GM18508 (cell line): ENCODE results near the gene GNAI1.

Experiments used
- ATAC-seq: cut with Tn5 transposase; IDR thresholded peaks from one replicate; pipeline ENCODE4 v1.9.1; 2021; ENCODE audit warnings: moderate number of reproducible peaks; ENCODE audit not compliant: insufficient read depth, unreplicated experiment

The GNAI1 gene

DNA sequence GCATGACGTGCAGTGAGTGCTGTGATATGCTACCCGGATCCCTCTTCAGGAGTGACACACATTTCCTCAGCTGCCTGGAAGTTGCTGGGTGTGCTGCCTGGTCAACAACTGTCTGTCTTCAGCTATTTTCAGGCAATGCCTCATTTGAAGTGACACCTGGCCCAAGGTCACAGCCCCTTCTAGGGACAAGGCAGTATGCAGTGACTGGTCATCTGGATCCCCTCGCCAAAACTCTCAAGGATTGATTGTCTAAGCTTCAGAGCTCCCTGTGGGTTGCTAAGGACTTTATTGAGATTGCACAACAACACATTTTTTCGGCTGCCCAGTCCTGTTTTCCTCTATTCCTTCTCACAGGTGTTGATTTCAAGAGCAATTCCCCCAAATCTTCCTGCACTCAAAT lies 108.8 kb downstream of the GNAI1 start:
- ATAC-seq = no peak

DNA sequence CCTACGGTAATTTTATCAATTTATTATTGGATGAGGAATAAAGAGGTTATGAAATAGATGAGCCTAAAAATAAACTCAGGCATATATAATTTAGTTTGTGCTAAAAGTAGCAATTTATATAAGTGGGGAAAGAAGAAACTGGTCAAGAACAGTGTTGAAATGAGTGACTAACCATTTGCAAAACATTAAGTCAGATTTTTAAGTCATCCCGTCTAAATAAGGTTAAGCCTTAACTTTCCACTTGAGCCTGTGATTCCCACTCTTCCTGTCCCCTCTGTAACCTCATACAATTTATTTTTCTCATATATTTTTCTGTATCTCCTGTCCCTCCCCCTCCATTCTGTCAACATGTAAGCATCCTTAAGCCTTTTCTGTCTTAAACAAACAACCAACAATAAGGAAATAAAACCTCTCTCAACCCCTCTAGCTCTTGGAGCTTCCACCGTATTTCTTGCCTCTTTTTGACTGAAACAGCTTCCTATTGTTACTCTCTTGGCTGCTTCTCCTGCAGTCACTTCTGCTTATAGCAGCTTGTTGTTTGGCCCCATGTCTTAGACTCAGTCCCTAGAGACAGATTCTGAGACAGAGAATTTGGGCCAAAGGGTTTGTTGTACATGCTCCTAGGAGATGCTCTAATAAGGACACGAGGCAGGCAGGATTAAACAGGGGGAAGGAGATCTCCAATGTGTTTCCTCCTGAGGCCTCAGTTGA lies 109.7 kb downstream of the GNAI1 start:
- no peak for ATAC-seq

DNA sequence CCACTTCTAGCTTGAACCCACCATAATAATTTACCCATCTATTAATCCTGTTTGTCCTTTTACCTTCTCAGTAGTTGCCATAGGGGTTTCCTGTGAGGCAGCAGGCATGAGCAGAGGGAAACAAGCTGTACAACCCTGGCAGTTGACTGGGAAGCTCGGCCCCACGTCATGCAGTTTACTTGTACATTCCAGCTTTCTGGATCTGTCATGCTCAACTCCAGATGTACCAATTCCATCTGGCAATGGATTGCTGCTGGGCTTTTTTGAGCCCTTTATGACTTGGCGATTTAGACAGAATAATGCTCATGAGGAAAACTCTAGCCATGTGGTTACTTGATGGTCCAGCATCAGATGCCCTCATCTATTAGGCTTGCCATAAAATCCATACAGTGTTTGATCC lies 112.5 kb downstream of the GNAI1 start:
- ATAC-seq = no peak

DNA sequence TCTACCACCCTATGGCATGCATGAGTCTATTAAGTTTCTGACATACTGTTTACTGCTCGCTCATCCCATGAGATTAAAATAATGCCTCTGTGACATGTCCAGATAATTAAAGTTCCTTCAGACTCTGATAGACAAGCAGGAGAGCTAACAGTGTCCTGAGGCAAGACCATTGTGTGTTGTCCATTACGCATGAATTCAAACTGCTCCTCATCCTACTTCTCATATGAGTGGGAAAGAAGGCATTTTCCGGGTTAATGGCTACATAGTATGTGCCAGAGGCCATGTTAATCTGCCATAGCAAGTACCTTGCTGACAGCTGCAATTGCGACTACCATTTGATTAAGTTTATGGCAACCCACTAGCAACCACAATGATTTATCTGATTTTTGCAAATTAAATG lies 113.3 kb downstream of the GNAI1 start:
- ATAC-seq = no peak

DNA sequence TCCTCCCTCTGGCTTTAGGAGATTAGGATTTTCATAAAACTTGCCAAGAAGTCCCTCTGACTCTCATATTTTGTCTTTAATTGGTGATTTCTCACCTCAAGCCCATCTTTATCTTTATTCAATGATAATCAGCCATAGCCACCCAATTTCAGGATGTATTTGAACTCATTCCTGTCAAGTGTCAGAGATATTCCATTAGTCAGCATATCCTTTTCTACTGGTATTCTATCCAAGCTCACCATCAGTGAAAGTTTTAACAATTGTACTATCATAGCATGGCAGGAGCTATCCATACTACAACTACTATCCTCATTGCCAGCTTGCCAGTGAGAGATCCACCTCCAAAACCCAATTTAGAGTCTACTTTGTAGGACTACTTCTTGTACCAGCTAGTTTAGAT lies 114.6 kb downstream of the GNAI1 start:
- ATAC-seq = no peak

DNA sequence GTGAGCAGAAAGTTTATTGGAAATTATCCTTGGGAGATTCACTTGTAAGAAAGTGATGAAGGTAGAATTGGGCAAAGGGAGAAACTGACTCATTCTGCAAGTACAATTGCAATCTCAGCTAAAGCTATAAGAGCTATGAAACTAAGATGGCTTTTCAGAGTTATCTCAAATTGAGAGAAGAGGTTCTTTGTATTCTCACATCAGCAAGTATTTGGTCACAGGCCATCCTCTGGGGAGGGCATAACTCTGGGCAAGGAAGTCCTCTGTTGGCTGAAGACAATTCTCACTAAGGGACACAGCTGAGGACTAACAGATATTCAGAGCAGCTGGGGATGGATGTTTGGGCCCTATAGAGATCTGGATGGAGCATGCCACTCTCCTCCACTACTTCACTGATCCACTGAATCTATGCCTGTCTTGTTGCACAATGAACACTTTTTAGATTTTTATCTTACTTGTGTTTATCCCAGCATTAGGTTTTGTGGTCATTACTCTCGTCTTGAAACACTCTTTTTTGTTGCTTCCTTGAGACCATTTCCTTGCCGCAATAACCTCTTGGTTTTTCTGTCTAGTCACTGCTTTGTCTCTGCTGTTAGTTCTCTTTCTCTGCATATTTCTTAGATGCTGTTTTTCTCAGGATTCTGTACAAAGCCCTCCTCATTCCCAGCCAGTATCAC lies 115.1 kb downstream of the GNAI1 start:
- no peak for ATAC-seq

DNA sequence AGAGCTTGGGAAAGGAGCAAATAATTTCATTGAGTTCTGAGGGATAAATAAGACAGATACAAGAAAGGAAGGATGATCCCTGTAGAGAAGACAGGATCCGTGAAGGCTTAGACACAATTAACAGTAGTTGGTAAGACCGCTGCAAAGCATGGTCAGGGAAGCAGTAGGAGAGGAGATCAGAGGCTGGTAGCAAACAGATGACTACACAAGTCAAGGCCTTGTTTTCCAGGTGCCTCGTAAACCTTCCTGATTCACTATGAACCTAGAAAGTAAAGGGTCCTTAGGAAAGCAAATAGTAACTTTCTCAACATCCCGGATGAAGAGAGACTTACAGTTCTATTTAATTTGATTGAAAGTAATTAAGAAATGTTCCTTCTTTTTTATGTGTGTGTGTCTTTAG lies 118.6 kb downstream of the GNAI1 start:
- ATAC-seq = no peak

DNA sequence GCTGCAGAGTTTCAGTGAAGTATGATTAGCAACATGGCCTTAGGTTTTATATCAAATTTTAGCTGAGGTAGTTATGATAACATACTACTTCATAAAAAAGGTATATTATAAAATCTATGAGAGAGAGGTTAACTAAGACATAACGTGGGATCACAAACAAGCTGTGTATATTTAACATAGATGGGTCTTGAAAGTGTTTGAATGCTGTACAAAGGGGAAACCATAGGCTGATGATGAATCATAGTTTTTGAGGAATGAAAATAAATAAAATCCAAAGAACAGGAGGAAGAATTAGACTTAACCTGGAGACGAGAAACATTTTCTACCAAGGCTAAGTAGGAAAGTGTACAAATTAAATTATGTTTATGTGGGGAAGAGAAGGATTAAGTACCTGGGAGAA lies 119.0 kb downstream of the GNAI1 start:
- no peak for ATAC-seq

DNA sequence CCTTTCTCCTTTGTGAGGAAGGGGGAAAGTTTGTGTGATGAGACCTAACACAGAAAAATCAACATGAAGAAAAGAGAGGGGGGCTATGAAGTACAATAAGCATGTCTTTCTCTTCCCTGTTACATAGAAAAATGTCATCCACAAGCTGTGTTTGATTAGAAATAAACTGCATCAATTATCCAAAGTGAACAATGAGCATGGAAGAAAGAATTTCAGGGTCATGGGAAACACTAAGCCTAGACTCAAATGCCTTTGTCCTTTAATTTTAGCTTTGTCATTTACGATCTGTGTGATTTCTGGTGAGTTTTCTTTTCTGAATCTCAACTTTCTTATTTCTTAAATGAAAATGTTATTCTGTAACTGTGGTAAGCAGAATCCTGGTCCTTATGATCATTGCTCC lies 121.0 kb downstream of the GNAI1 start:
- ATAC-seq = no peak

DNA sequence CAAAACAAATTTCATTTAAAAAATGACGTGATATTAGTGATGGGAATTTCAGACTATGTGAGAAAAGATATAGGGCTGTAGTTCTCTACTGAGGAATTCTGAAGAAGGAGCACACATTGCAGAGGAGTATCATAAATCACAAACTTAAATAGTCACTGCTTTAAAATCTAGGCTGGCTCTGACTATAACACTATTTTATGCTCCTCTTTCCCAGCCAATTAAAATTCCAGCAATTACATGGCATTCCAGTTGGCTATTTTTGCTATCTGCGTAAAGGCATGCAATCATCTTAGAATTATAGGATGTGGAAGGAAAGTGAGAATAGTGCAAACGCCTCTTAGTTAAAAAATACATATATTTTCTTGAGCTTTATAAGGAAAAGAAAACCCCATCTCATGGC lies 123.1 kb downstream of the GNAI1 start:
- ATAC-seq = no peak

DNA sequence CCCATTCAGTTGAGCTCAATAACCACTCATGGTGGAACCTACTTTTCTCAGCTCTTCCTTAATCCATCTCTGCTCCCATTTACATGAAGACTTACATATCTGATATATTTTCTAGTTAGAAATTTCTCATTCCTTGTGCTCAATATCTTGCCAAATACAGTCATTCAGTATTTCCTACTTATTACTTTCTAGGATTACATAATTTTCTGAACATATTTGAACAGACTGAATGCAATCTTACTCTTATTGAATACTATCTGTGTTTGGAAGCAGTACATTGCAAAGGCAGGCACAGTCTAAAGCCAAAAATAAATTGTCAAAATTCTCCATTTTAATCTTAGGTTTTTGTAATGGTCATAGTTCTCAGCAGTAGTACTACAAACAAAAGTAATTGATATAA lies 126.0 kb downstream of the GNAI1 start:
- ATAC-seq = no peak

DNA sequence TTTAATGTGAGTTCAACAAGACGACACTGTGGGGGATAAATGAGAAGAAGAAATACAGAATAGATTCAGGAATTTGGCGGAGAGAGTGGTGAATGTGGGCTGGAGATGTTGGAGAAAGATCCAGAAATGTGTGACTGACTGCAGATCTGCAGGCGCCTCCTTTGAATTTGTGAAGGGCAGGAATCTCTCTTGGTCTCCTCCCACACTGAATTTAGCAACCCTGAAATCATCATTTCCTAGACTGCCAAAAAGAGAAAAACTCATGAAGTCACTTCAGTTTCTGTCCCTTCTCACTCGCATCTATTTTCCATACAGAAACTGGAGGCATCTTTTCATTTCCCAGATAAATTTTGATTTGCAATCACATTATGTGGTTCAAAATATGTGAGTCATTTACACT lies 128.7 kb downstream of the GNAI1 start:
- no peak for ATAC-seq

DNA sequence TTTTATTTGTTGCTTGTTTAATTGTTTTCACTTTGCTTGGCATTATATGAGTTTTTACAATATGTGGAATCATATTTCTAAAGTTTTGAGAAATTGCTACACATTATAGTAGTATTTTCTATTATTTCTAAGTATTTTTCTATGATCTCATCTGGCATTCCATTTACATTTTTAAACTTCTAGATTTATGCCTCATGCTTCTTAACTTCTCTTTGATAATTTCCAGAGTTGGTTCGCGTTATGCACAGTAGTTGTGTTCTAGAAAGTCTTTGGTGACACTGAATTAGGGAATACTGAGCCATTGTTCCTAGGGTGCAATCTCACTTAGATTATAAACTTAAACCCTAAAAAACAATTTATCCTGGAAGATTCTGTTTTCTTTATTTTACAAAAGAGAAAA lies 129.2 kb downstream of the GNAI1 start:
- ATAC-seq = no peak

DNA sequence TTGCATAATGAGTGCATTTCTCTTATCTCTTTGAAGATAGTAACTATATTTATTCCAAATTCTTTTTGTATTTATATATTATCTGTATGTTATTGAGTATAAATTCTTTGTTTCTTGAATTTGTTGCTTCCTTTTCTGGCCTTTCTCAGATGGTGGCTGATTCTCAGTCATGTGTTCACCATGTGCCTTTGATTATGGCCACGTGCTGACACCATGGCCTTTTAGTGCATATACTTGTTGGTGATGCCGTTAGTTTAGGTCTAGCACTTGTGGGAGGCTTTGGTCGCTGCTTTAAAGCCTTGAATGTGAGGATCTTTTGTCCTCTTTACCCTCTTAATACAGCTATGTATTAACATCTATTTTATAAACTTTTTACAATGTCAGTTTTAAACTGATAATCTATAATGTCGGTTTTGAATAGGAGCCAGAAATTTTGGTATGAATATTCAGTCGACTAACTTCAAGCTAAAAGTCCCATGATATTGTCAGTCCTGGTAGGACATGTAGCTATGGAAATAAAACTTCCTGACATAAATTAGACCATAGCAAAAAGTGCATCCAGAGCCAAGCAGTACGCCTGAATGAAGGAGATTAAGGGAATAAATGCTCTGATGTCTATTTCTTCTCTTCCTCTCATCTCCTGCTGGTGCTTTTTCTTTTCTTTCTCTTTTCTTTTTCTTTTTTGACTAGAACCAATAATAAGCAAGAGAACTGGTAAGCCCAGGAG lies 130.3 kb downstream of the GNAI1 start:
- ATAC-seq = no peak

DNA sequence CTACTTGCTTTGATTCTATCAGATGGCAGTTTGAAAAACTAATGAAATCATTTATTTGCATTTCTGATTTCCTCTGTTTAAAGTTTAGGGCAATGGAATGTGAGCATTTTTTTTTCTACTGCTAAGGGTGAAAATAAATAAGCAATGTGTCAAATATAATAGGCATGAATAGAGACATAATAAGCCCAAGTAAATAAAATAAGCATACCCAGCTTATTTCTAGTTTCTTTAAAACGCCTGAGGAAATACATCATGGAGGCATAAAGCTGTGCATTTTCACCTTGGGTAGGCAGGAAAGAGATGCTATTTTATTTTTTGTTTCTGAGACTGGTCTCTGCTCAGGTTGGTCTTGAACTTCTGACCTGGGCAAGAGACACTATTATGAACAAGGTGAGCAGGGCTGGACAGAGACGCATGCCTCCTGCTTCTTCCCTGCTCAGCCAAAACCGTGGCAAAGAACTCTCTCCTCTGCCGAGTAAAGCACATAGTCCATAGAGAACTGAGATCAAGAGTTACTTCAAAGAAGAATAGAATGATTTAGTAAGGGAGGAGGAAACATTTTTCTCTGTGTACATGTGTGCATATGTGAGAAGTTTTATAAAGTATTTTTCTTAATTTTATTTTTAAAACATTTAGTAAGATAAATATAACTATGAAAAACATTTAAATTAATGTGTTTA lies 138.1 kb downstream of the GNAI1 start:
- no peak for ATAC-seq

DNA sequence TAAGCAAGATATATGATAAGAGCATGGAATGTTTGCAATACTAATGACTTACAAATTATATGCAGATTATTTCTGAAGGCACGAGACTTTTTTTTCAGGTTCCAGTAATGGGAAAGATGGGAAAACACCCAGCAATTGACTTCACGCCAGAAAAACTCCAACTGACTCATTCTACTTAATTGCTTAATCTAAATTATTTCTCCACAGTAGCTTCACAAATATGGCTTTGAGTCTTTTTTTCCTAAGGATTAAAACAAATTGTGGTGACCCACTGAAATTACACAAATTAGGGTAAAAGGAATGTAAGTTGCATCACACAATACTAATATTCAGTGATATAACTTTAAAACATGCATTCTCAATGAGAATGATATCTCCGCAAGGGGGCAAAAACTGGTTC lies 138.7 kb downstream of the GNAI1 start:
- no peak for ATAC-seq

DNA sequence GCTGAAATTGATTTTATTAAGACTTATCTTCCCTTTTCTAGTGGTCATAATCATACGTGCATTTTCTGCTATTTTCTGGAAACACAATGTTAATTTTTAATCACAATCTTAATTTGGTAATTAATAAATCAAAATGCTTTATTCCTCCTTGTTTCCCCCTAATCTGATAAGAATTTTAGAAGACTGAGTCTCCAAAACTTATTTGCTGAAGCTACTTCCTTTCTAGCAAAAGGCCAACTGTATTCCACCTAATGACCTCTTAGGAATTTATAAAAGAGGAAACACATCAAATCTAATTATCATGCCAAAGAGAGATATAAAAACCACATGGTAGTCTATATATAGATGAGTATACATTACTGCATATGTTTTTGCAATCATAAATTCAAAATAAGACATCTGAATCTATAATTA lies 140.6 kb downstream of the GNAI1 start:
- no peak for ATAC-seq
